OCI-LY7 (cell line): Measurements from ENCODE around the gene MS4A15.

ENCODE experiments used
- CTCF ChIP-seq: fragments of 200-600 bp; sonication (generic); conservative IDR thresholded peaks from 2 replicates; pipeline ENCODE4 v1.5.1; 2014; ENCODE audit warnings: mild to moderate bottlenecking, antibody characterized with exemption, low read length, moderate library complexity, mixed read lengths
- EZH2phosphoT487 ChIP-seq: fragments of 200-600 bp; sonication (generic); IDR thresholded peaks from 2 replicates; pipeline ENCODE4 v1.6.1; 2018; ENCODE audit warnings: low read depth, borderline replicate concordance, mild to moderate bottlenecking, mixed run types, antibody characterized with exemption, low read length, moderate library complexity, mixed read lengths

- TF ChIP-seq CTCF (no peak), EZH2phosphoT487 (no peak)
These were observed 32.2 kb upstream of the MS4A15 start, which contains the start of gene MS4A18 for GRCh38 chr11:60724420-60724819.
